Neural progenitor cell (in vitro differentiated cells): ENCODE measurements around the gene SDK1.

Experiments used
- CTCF ChIP-seq: fragments of 200-600 bp; sonication (generic); IDR thresholded peaks from 2 replicates; pipeline ENCODE4 v1.5.1; 2017; ENCODE audit warnings: antibody characterized with exemption, mild to moderate bottlenecking
- EZH2 ChIP-seq: fragments of 200-600 bp; sonication (generic); IDR thresholded peaks from 2 replicates; pipeline ENCODE4 v1.6.1; 2017; ENCODE audit warnings: antibody characterized with exemption, mild to moderate bottlenecking, moderate library complexity

GRCh38 chr7:4184653-4185052 is 883.6 kb downstream of the SDK1 start:
- TF ChIP-seq CTCF (no peak), EZH2 (no peak)
